ENCODE results near the gene PCDHGA5.

DNA sequence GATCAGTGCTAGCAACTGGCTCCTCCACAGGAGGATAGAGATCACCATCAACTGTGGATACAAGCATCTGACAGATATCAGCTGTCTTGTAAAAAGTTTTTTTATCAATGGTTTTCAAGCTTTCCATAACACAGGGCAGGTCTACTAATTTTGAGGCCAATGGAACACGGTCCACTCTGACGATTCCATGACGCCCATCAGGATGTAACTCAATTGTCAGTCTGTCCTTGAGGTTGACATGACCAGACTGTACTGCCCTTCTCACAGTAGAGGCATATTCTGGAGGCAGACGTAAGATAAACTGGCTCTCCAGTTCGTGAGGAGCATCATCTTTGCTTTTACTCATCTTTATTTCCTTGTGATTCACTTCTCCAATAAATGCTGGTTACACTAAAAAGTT, 44.3 kb upstream of the PCDHGA5 start:
- TF ChIP-seq CTCF (IDR thresholded peaks at IDR 0.05) (no peak), POLR2A (IDR thresholded peaks at IDR 0.05) (no peak)

All from transverse colon (tissue), 3 donors.